HG02970 (cell line): ENCODE data around the gene MAPK8IP3.

ENCODE experiments used
- ATAC-seq: cut with Tn5 transposase; IDR thresholded peaks from one replicate; pipeline ENCODE4 v1.9.1; 2021; ENCODE audit warnings: mild to moderate bottlenecking, moderate library complexity, moderate number of reproducible peaks; ENCODE audit not compliant: unreplicated experiment, low FRiP score

MAPK8IP3 gene

DNA sequence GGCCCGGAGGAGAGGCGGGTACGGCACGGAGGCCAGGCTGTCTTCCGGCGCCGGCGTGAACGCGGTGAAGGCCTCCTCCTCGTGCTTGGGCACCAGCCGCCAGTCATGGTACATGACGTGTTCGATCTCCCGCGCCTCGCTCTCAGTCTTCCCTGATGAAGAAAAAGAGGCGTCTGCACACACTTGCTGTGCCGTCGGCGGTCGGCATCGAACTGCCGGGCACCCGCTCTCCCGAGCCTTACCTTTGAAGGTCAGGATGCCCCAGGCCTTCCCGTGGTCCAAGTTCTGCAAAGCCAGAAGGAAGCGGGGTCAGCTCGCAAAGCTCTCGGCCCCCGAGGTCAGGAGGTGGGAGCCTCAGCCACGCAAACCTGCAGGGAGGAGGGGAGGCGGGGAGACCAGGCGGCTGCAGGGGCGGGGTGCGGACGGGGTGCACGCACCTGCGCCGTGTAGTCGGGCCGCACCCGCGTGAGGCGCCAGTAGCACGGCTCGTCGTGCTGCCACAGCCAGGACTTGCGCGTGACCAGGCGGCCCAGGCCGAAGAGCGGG is 66.4 kb downstream of the MAPK8IP3 start, which contains the start of gene EME2:
Gene EME2 (plus strand): TSS at position 449 of the 546 bp plus-strand sequence. CDS start 418 bp downstream, outside the sequence.
- ATAC-seq, result no peak

DNA sequence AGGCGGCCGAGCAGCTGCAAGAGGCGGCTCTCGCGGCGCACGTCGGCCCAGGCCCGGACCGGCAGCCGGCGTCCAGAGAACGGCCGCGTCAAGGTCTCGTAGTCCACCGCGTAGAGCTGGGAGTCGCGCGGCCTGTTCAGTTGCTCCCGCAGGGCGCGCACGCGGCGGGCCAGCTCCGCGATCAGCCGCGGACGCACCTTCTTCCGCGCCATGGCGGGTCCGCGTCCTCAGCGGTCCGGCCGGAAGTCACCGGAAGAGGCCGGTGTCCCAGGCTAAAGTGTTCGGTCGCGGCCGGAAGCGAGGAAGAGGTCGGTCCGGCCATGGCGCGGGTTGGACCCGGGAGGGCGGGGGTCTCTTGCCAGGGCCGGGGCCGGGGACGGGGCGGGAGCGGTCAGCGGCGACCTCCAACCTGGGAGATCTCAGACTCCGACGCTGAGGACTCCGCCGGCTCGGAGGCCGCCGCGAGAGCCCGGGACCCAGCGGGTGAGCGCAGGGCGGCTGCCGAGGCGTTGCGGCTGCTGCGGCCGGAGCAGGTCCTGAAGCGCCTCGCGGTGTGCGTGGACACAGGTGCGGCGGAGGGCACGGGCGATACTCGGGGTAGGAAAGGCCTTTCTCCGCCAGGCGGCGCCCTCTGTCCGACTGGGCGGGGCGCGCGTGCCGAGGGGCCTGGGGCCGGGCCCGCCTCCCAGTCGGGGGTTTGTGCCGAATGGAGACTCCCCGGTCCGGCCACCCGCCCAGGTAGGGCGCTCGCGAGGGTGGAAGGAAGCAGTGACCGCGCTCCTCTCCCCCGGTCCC is 67.1 kb downstream of the MAPK8IP3 start, which contains the start of gene MRPS34:
Gene MRPS34 (minus strand): TSS at position 227 of the 795 bp plus-strand sequence. CDS start 15 bp downstream, at position 212.
- ATAC-seq, result peak; percentile 53

DNA sequence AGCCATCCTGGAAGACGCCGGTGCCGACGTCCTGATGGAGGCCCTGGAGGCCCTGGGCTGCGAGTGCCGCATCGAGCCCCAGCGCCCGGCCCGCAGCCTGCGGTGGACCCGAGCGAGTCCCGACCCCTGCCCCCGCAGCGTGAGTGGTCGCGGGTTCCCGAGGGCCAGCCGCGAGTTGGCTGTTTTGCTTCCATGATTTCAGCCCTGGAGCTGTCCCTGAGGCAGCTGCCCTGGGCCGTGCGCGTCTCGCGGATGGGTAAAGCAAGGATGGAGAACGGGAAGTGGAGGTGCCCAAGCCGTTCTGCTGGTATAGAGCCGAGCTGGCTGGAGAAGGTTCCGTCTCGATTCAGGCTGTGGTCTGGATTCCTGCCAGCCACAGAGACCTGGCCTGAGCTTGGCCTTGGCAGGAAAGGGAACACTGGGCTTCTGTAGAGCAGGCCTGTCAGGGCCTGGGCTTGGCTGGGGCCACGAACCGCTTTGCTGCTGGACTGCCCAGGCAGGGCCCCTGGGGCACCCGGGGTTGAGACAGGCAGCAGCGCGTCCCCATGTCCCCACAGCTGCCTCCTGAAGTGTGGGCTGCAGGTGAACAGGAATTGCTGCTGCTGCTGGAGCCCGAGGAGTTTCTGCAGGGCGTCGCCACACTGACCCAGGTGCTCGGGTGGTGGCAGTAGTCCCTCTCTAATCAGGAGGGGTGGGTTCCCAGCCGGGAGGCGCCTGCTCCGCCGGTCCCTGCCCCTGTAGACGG is 67.9 kb downstream of the MAPK8IP3 start:
- ATAC-seq, result no peak

DNA sequence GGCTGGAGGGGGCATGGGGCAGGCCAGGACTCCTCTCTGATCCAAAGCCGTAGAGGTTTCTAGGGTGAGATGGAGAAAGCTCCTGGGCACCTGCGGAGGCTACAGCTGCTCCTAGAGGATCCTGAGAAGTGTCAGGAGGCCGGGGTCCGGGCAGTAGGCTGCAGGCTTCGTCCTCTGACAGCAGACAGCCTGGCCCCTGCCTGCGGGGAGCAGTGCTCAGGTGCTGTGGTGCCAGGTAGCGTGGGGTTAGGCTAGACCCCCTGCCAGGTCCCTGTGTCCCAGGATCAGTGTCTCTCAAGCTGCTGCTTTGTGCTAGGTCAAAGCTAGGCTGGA is 68.4 kb downstream of the MAPK8IP3 start:
- no peak for ATAC-seq

DNA sequence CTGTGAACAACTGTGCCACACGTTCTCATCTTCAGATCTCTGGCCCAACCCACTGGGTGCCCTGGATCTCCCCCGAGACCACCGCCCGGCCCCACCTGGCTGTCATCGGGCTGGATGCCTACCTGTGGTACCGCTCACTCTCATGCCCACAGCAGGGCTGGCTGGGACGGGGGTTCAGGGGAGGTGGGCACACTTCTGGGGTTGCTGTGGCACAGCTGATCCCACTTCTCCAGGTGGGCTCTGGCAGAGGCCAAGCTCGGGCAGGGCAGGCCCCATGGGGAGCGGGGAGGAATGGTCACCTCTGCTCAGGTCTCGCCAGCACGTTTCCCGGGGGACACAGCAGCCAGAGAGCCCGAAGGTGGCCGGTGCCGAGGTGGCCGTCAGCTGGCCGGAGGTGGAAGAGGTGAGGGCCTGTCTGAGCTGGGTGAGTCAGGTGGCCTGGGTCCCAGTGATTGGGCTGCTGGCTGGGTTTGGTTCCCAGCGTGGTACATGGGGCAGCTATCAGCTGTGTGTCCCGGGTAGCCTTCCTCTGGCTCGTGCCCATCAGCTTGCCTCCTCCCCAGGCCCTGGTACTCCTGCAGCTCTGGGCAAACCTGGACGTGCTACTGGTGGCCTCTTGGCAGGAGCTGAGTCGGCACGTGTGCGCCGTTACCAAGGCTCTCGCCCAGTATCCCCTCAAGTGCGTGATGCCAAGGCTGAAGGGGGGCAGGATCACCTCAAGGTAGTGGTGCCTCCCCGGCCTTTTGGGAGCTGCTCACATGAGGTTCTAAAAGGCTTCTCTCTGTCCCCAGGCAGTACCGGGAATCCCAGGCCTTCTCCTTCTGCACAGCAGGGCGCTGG is 69.2 kb downstream of the MAPK8IP3 start:
- ATAC-seq, result no peak

DNA sequence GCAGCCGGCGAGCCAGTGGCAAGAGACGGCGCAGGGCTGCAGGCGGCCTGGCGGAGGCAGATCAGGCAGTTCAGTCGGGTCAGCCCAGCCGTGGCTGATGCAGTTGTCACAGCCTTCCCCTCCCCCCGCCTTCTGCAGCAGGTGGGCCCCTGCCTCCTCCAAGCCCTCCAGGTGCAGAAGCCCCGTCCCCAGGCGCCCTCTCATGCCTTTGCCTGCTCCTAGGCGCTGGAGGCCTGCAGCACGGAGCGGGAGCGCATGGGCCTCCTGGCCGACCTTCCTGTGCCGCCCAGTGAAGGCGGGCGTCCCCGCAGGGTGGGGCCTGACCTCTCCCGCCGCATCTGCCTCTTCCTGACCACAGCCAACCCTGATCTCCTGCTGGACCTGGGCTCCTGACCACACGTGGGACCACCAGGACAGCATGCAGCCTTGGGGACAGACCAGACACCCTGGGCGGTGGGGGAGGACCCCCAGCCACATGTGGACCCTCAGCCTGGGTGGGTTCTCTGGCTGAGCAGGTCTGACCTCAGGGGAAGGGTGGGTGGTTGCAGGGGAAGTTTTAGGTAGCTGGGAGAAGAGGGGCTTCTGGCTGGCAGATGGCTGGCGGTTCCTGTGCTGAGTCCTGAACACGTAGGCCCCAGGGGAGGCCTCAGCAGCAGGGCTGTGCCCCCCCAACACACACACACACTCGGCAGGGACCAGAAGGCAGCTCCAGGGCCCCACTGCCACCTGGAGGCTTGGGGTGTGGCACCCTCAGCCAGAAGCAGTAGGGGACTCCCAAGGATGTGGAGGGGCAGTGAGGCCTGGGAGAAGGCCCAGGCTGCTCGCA is 70.1 kb downstream of the MAPK8IP3 start:
- ATAC-seq, result no peak

DNA sequence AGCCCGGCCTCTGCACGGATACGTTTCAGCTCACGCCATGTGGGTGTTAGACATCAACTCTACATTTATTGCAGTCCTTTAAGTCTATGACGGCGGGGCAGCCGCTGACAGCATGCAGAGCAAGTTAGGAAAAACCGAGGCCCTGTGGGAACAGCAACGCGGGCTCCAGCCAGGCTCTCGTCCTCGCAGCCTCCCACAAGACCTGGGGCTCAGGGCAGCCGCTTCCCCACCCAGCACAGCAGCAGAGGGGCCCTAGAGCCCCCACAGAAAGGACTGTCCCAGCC is 70.6 kb downstream of the MAPK8IP3 start:
- no peak for ATAC-seq

DNA sequence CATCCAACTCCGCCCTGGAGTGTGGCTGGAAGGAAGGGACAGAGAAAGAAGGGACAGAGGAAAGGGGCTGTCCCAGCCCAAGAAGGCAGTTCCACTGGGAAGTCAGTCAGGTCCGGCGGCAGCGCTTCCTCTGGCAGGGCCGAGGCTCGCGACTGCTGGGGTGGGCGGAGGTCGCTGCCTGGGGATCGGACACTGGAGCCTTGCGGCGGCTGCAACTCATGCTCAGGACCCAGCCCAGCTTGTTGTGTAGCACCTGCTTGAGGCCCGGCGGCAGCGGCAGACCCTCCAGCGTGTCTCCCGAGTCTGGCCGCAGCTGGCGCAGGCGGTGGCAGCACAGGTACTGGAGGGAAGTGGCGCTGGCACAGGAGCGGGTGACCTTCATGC is 71.0 kb downstream of the MAPK8IP3 start:
- ATAC-seq, result no peak

DNA sequence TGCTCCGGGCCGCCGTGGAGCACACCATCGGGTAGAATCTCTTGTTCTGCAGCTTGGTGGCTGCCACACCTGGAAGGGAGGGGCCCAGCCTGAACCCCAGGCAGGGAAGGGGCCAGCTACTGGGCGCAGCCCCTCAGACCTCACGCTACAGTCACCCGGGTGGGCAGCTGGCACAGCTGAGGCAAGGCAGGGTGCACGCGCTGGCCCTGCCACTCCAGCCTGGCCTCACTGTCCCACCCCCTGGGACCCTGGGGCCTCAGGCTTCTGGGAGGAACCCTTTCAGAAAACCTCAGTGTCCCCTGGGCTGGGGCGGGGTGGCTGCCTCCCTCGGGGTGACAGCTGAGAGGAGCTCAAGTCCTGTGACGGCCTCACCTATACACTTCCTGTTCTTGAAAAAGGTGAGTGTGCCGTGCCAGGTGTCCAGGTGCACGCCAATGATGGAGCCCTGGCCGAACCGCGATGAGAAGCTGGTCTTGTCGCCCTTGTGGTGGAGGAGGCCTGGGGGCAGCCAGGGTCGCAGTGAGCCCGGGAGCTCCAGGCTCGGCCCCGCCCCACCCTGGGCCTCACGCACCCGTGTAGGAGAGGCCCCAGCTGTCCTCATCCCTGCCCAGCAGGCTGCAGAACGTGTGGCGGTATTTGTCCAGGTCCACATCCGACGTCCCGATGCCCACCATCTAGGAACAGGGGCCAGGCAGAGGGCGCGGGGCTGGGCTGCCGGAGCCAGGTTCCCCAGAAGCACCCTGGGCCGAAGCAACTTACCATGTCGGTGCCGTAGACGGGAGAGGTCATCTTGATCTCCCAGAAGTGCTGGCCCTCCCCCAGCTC is 71.6 kb downstream of the MAPK8IP3 start:
- ATAC-seq, result no peak

DNA sequence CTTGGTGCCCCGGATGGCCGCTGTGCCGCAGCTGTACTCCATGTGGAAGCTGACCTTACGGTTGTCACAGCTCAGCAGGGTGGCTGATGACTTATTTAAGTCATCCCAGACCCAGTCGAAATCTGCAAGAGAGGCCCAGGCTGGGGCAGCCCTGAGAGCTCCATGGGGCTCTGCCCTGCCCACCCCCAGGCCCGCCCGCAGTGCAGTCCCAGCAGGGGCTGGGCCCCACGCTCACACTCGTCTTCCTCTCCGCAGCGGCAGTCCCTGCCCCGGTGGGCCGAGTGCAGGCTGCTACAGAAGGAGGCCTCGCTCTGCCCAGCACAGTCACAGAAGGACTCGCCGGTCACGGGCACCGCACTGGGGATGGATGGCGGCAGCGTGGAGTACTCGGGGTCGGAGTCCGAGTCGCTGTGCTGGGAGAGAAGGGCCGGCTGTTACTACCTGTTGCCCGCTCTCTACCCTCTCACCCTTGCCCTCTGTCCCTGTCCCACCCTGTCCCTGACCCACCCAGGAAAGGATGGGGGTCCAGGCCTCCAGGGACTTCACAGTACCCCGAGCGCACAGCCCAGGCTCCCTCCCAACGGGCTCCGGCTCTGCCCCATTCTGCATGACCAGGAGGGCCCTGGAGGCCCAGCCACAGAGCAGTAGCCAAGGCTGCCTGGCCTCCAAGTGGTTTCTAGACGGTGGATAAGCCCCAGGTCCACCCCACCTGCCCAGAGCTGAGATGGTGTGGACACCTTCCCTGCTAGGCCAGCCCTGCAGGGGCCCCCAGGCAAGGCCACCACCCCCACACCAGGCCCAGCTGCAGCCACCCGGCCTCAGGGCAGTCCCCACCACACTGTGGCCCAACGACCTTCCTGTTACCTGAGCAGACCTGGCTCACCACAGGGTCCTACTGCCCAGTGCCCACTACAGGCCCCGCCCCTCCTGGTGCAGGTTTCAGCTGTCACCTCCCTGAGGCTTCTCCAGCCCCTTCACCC is 72.5 kb downstream of the MAPK8IP3 start:
- ATAC-seq, result no peak

DNA sequence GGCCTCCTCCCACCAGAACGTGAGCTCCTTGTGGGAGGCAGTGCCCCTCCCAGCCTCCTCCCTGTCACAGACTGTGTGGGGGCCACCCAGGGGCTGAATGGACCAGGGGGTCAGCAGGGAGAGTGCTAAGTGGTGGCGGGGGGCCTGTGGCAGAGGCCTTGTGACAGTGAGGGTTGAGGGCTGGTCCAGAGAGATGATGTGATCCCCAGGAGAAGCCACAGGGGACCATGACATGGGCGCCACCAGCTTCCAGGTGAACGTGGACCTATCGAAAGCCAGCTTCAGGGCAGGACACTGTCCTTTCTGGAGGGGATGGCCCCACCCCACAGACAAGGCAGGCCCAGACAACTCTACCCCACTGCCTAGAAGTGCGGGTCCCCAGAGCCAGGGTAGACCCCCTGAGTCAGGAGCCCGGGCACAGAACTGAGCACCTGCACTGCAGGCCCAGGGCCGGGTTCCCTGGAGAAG is 73.3 kb downstream of the MAPK8IP3 start:
- no peak for ATAC-seq

DNA sequence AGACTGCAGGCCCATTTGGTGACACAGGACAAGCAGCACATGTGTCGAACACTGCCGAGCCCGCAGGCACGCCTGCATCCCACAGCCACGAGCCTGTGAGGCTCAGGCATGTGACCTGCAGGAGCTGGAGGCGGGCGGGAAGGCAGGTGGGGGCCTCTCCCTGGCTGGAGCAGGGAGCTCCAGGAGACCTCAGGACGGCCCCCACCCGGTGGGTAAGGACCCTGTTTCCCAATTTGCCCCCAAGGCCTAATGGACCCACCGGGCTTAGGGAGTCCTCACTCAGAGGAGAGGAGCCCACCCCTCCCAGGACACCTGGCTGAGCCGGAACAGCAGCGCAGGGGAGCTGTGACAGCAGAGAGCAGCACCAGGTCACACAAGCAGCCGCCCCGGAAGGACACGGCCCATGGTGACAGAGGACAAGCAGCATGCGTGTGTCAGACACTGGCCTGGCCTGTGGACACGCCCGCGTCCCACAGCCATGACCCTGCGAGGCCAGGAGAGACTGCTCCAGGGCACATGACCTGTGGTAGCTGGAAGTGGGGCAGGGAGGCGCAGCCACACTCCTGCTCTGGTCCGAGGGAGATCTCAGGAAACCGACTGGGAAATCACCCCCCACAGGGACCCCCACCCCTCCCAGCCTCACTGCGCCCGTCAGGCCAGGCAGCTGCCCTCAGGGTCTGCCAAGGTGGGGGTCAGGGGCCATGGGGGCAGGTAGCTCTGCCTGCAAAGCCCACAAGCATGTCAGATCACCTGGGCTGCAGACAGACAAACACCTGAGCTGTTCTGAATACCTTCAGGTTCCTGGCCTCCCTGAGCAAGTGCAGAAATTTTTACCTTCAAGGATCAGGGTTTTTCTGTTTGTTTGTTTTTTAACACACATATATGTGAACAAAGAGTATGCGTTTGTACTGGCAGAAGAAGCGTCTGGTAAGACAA is 74.0 kb downstream of the MAPK8IP3 start:
- no peak for ATAC-seq

DNA sequence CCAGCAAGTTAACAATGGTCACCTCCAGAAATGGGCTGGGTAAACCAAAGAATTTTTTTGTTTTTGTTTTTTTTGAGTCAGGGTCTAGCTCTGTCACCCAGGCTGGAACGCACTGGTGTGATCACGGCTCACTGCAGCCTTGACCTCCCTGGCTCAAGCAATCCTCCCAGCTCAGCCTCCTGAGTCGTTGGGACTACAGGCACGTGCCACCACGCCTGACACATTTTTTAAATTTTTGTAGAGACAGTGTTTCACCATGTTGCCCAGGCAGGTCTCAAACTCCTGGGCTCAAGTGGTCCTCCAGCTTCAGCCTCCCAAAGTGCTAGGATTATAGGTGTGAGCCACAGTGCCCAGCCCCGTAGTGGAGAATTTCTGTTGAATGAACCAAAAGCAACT is 74.7 kb downstream of the MAPK8IP3 start:
- no peak for ATAC-seq

DNA sequence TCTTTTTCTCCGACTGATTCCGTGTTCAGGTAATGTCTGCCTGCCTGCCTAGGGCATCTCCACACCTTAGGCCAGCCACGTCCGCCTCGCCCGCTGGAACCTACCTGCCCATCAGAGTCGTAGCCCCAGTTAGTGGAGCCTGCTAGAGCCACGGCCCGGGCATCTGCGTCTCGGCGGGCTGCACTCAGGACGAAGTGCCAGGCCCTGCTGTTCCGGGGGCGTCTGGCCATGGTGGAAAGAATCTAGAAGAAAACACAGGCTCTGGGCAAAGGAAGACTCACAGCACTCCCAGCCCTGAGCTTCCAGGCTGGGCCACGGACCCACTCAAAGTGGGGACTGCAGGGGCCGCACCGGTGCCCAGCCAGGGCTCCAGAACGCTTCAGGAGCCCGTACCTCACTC is 75.3 kb downstream of the MAPK8IP3 start:
- ATAC-seq, result no peak

DNA sequence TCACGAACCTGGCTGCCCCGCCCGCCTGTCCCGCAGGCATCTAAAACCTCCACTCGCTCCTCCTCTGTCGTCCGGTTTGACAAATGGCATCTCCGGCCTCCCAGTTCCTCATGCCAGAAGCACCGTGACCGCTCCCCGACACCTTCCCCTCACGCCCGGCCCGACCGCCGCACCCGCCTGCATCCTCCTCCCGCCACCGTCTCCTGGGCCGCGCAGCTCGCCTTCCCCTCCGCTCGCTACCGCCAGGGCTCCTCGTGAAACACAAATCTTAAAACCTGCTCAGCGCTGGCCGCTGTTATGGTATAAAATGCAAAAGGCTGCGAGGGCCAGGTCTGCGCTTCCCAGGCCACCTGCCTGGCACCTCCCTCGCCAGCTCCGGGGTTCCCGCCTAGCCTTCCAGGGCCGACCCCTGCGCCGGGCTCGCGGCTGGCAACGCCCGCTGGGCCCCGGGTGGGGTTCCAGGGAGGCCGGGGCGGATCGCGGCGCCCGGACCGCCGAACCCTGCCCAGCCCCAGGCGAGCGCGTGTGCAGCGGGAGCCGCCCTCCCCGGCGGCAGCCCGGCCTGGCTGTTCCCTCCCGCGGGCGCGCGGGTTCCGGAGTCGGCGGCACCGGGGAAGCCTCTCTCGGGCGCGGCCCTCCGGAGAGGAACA is 75.9 kb downstream of the MAPK8IP3 start:
- peak; percentile 1 for ATAC-seq
